ENCODE results near the gene PLPPR1. TPM values are rescaled to one million over a fixed set of nuclear protein-coding genes. Genes with fewer than 3 reads are reported as not detected.

The PLPPR1 gene
- total RNA-seq, 4 donors from 2014 or later, result 0.47 to 0.57 TPM; not detected in 2

DNA sequence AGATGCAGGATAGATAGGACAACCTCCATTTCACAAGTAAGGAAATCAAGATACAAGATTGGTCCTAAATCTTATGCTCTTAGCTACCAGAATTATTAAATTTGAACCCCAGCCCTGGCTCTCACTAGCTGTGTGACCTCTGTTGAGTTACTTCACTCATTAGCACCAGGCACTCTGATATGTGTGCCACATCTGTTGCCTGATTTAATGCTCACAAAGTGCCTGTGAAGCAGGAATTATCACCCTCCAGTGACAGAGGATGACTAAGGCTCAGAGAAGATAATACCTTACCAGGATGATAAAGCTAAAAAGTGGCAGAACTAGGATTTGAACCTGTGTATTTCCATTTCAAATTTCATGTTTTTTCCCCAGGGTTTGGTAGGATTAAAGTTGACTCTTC is 110.0 kb downstream of the PLPPR1 start:
- intact Hi-C loops (cut with DNase I), result no loop called here
- H3K9me3 ChIP-seq, result no peaks in the 10 kb centered on the region
- H3K36me3 ChIP-seq, result no peaks in the 10 kb centered on the region
- no peak overlapping the region for H3K4me3 ChIP-seq
- TF ChIP-seq, protein P1, sequence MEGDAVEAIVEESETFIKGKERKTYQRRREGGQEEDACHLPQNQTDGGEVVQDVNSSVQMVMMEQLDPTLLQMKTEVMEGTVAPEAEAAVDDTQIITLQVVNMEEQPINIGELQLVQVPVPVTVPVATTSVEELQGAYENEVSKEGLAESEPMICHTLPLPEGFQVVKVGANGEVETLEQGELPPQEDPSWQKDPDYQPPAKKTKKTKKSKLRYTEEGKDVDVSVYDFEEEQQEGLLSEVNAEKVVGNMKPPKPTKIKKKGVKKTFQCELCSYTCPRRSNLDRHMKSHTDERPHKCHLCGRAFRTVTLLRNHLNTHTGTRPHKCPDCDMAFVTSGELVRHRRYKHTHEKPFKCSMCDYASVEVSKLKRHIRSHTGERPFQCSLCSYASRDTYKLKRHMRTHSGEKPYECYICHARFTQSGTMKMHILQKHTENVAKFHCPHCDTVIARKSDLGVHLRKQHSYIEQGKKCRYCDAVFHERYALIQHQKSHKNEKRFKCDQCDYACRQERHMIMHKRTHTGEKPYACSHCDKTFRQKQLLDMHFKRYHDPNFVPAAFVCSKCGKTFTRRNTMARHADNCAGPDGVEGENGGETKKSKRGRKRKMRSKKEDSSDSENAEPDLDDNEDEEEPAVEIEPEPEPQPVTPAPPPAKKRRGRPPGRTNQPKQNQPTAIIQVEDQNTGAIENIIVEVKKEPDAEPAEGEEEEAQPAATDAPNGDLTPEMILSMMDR (IDR thresholded peaks at IDR 0.05), result no peak
- no peak for TF ChIP-seq POLR2A (IDR thresholded peaks at IDR 0.05)
- no peaks in the 10 kb centered on the region for H3K27me3 ChIP-seq
- DNase-seq, result no peak
- H3K4me1 ChIP-seq, result no peaks in the 10 kb centered on the region
- no peak overlapping the region for H3K27ac ChIP-seq

DNA sequence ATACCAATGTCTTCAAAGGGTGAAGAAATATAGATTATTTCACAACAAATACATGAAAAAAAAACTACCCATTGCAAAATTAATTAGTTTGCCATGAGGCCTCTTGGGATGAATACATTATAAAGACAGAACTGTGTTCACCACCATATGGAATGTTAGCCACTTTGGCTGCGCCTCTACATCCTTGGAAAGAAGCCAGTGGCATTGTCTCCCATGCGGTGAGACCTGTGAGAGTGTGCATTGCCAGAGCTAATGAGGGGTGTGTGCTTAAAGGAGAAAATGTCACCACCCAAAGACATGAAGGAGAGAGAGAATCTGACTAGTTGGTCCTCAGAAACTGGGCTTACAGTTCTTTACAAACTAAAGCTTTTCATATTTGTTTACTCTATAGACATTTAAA is 110.6 kb downstream of the PLPPR1 start:
- no peak overlapping the region for H3K27ac ChIP-seq
- H3K27me3 ChIP-seq, result no peaks in the 10 kb centered on the region
- TF ChIP-seq POLR2A (IDR thresholded peaks at IDR 0.05), result no peak
- 29 to 41% methylated on average over 2 of the region's 2 CpGs for WGBS, 2 donors
- no peaks in the 10 kb centered on the region for H3K9me3 ChIP-seq
- no peaks in the 10 kb centered on the region for H3K36me3 ChIP-seq
- intact Hi-C loops (cut with DNase I), result no loop called here
- H3K4me1 ChIP-seq, result no peaks in the 10 kb centered on the region
- no peak overlapping the region for H3K4me3 ChIP-seq
- DNase-seq, result no peak

- Histone ChIP-seq H3K27ac (no peak overlapping the region), H3K4me1 (no peaks in the 10 kb centered on the region), H3K9me3 (no peaks in the 10 kb centered on the region), H3K36me3 (no peaks in the 10 kb centered on the region), H3K27me3 (no peaks in the 10 kb centered on the region), H3K4me3 (no peak overlapping the region)
- DNase-seq, result no peak
- TF ChIP-seq POLR2A (IDR thresholded peaks at IDR 0.05), result no peak
- TF ChIP-seq, protein P1 (IDR thresholded peaks at IDR 0.05), result no peak
- intact Hi-C loops (cut with DNase I), result no loop called here
- 51 to 56% methylated on average over 4 of the region's 4 CpGs for WGBS, 2 donors
Observed at GRCh38 chr9:101140764-101141163, 112.2 kb downstream of the PLPPR1 start.

DNA sequence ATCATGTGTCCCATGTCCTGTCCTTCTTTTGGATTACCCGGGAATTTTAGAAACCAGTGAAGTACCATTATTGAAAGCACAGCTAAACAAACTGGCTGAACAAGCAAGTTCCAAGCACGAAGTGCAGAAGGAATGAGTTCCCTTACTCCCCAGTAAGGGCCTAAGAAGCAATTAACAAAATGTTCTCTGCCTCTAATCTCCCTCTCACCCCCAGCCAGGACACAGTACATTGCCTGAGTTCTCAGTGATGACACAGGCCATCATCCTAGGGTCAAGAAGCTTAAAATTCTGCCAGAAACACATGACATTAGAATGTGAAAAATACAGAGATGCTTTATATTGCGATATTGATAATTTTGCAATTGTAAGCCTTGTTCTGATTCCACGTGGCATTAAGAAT is 118.0 kb downstream of the PLPPR1 start:
- 67 to 68% methylated on average over 4 of the region's 4 CpGs for WGBS, 2 donors
- no peaks in the 10 kb centered on the region for H3K36me3 ChIP-seq
- no peak overlapping the region for H3K27ac ChIP-seq
- no peaks in the 10 kb centered on the region for H3K27me3 ChIP-seq
- no peaks in the 10 kb centered on the region for H3K4me1 ChIP-seq
- peaks cover 0 to 5% (median 0%) of the 10 kb centered on the region in 3 donors for H3K9me3 ChIP-seq
- intact Hi-C loops (cut with DNase I), result no loop called here
- TF ChIP-seq POLR2A (IDR thresholded peaks at IDR 0.05), result no peak
- TF ChIP-seq, protein P1 (IDR thresholded peaks at IDR 0.05), result no peak
- DNase-seq, result no peak
- H3K4me3 ChIP-seq, result no peak overlapping the region

DNA sequence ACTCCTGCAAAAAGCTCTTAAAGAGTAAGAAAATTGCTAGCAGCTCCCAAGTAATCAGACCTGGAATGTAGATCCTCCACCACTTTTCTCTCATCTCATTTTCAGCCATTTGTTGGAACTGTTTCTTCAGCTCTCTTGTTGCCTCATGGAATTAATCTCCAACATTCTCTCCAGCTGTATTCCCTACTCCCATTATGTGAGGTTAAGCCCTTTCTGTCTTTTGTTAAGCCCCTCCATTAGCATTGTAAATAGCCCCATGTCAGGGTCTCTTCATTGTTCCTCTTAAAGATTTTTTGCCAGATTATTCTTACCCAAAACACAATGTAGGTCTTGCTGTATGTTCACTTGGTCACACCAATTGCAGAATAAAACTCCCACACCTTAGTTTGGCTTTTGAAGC is 119.8 kb downstream of the PLPPR1 start:
- Histone ChIP-seq H3K27ac (no peak overlapping the region), H3K9me3 (peaks cover 0 to 5% (median 0%) of the 10 kb centered on the region in 3 donors), H3K36me3 (no peaks in the 10 kb centered on the region), H3K27me3 (no peaks in the 10 kb centered on the region), H3K4me1 (no peaks in the 10 kb centered on the region), H3K4me3 (no peak overlapping the region)
- TF ChIP-seq, protein P1 (IDR thresholded peaks at IDR 0.05), result no peak
- TF ChIP-seq POLR2A (IDR thresholded peaks at IDR 0.05), result no peak
- no peak for DNase-seq
- intact Hi-C loops (cut with DNase I), result no loop called here

- whole genome bisulfite sequencing, 2 donors, result 57 to 64% methylated on average over 3 of the region's 3 CpGs
- no peak for DNase-seq
- Histone ChIP-seq H3K27me3 (no peaks in the 10 kb centered on the region), H3K9me3 (no peaks in the 10 kb centered on the region), H3K36me3 (no peaks in the 10 kb centered on the region), H3K27ac (no peak overlapping the region), H3K4me3 (no peak overlapping the region), H3K4me1 (no peaks in the 10 kb centered on the region)
- intact Hi-C loops (cut with DNase I), result no loop called here
- TF ChIP-seq, protein P1 (IDR thresholded peaks at IDR 0.05), result no peak
- no peak for TF ChIP-seq POLR2A (IDR thresholded peaks at IDR 0.05)
Observed at GRCh38 chr9:101158361-101158760, 129.8 kb downstream of the PLPPR1 start.
